HEK293 (cell line): Measurements from ENCODE around the gene FOXC1.
A peak's percentile ranks its signal among the peaks of the same experiment; 100 is the strongest.

Experiments used
- KLF10 ChIP-seq: fragments of 450-650 bp; IDR thresholded peaks from 2 replicates; pipeline ENCODE4 v1.5.1; 2018; ENCODE audit warnings: missing biosample characterization, mild to moderate bottlenecking, missing genetic modification characterization
- KLF17 ChIP-seq: fragments of 450-650 bp; formaldehyde crosslinking; IDR thresholded peaks from 2 replicates; pipeline ENCODE4 v1.5.1; 2016; ENCODE audit warnings: missing biosample characterization, missing genetic modification characterization
- PRDM4 ChIP-seq: fragments of 450-650 bp; formaldehyde crosslinking; IDR thresholded peaks from 2 replicates; pipeline ENCODE4 v1.5.1; 2017; ENCODE audit warnings: missing biosample characterization, missing genetic modification characterization
- REST ChIP-seq: fragments of 450-650 bp; formaldehyde crosslinking; IDR thresholded peaks from 2 replicates; pipeline ENCODE4 v1.5.1; 2016; ENCODE audit warnings: missing biosample characterization, missing genetic modification characterization
- SP3 ChIP-seq: fragments of 450-650 bp; formaldehyde crosslinking; IDR thresholded peaks from 2 replicates; pipeline ENCODE4 v1.5.1; 2016; ENCODE audit warnings: missing biosample characterization, missing genetic modification characterization
- TCF7L2 ChIP-seq: IDR thresholded peaks from 2 replicates; pipeline ENCODE4 v1.6.1; 2011; ENCODE audit warnings: low read depth, mild to moderate bottlenecking, inconsistent platforms, low read length, moderate library complexity, borderline replicate concordance
- ZFP37 ChIP-seq: fragments of 450-650 bp; formaldehyde crosslinking; IDR thresholded peaks from 2 replicates; pipeline ENCODE4 v1.5.1; 2016; ENCODE audit warnings: missing biosample characterization, missing genetic modification characterization
- ZNF132 ChIP-seq: fragments of 450-650 bp; formaldehyde crosslinking; IDR thresholded peaks from 2 replicates; pipeline ENCODE4 v1.5.1; 2017; ENCODE audit warnings: missing biosample characterization, missing genetic modification characterization, borderline replicate concordance
- ZNF140 ChIP-seq: fragments of 450-650 bp; formaldehyde crosslinking; IDR thresholded peaks from 2 replicates; pipeline ENCODE4 v1.5.1; 2016; ENCODE audit warnings: missing biosample characterization, missing genetic modification characterization
- ZNF16 ChIP-seq: fragments of 450-650 bp; formaldehyde crosslinking; IDR thresholded peaks from 2 replicates; pipeline ENCODE4 v1.5.1; 2016; ENCODE audit warnings: low read depth, missing biosample characterization, missing genetic modification characterization
- ZNF302 ChIP-seq: fragments of 450-650 bp; formaldehyde crosslinking; IDR thresholded peaks from 2 replicates; pipeline ENCODE4 v1.5.1; 2016; ENCODE audit warnings: missing biosample characterization, missing genetic modification characterization, low read depth
- ZNF341 ChIP-seq: fragments of 450-650 bp; formaldehyde crosslinking; IDR thresholded peaks from 2 replicates; pipeline ENCODE4; 2016; ENCODE audit warnings: low read depth, missing biosample characterization, missing genetic modification characterization
- ZNF449 ChIP-seq: fragments of 450-650 bp; formaldehyde crosslinking; IDR thresholded peaks from 2 replicates; pipeline ENCODE4 v1.5.1; 2017; ENCODE audit warnings: missing biosample characterization, mild to moderate bottlenecking, missing genetic modification characterization, moderate library complexity
- ZNF48 ChIP-seq: fragments of 450-650 bp; formaldehyde crosslinking; IDR thresholded peaks from 2 replicates; pipeline ENCODE4 v1.5.1; 2016; ENCODE audit warnings: missing biosample characterization, missing genetic modification characterization
- ZNF514 ChIP-seq: fragments of 450-650 bp; formaldehyde crosslinking; IDR thresholded peaks from 2 replicates; pipeline ENCODE4 v1.5.1; 2016; ENCODE audit warnings: missing biosample characterization, missing genetic modification characterization
- ZNF626 ChIP-seq: fragments of 450-650 bp; sonication (Bioruptor Pico); formaldehyde crosslinking; IDR thresholded peaks from 2 replicates; pipeline ENCODE4 v1.5.1; 2018; ENCODE audit warnings: missing biosample characterization, missing genetic modification characterization, inconsistent platforms
- ZNF664 ChIP-seq: fragments of 450-650 bp; formaldehyde crosslinking; IDR thresholded peaks from 2 replicates; pipeline ENCODE4 v1.5.1; 2016; ENCODE audit warnings: missing biosample characterization, missing genetic modification characterization
- ZNF701 ChIP-seq: fragments of 450-650 bp; formaldehyde crosslinking; IDR thresholded peaks from 2 replicates; pipeline ENCODE4 v1.5.1; 2016; ENCODE audit warnings: missing biosample characterization, missing genetic modification characterization
- ZNF707 ChIP-seq: fragments of 450-650 bp; formaldehyde crosslinking; IDR thresholded peaks from 2 replicates; pipeline ENCODE4 v1.5.1; 2016; ENCODE audit warnings: missing biosample characterization, missing genetic modification characterization
- ZNF747 ChIP-seq: fragments of 450-650 bp; formaldehyde crosslinking; IDR thresholded peaks from 2 replicates; pipeline ENCODE4 v1.5.1; 2016; ENCODE audit warnings: missing biosample characterization, missing genetic modification characterization
- ZNF785 ChIP-seq: fragments of 450-650 bp; formaldehyde crosslinking; IDR thresholded peaks from 2 replicates; pipeline ENCODE4 v1.5.1; 2016; ENCODE audit warnings: missing biosample characterization, missing genetic modification characterization
- ZXDB ChIP-seq: fragments of 450-650 bp; formaldehyde crosslinking; IDR thresholded peaks from 2 replicates; pipeline ENCODE4 v1.5.1; 2016; ENCODE audit warnings: missing biosample characterization, missing genetic modification characterization
- TF ChIP-seq, protein P1 (sequence below): fragments of 450-650 bp; formaldehyde crosslinking; IDR thresholded peaks from 2 replicates; pipeline ENCODE4 v1.5.0; 2017; ENCODE audit warnings: missing biosample characterization, missing genetic modification characterization, borderline replicate concordance
- TF ChIP-seq, protein P2 (sequence below): fragments of 450-650 bp; formaldehyde crosslinking; IDR thresholded peaks from 2 replicates; pipeline ENCODE4 v1.5.1; 2017; ENCODE audit warnings: missing biosample characterization, missing genetic modification characterization

The FOXC1 gene

GRCh38 chr6:1613688-1614447 lies 4.2 kb downstream of the FOXC1 start (continued):
- TF ChIP-seq TCF7L2, result peak; percentile 96
- TF ChIP-seq, protein P1, sequence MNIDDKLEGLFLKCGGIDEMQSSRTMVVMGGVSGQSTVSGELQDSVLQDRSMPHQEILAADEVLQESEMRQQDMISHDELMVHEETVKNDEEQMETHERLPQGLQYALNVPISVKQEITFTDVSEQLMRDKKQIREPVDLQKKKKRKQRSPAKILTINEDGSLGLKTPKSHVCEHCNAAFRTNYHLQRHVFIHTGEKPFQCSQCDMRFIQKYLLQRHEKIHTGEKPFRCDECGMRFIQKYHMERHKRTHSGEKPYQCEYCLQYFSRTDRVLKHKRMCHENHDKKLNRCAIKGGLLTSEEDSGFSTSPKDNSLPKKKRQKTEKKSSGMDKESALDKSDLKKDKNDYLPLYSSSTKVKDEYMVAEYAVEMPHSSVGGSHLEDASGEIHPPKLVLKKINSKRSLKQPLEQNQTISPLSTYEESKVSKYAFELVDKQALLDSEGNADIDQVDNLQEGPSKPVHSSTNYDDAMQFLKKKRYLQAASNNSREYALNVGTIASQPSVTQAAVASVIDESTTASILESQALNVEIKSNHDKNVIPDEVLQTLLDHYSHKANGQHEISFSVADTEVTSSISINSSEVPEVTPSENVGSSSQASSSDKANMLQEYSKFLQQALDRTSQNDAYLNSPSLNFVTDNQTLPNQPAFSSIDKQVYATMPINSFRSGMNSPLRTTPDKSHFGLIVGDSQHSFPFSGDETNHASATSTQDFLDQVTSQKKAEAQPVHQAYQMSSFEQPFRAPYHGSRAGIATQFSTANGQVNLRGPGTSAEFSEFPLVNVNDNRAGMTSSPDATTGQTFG (tag by site-specific recombination), result no peak
- no peak for TF ChIP-seq ZNF514
- no peak for TF ChIP-seq ZNF626
- no peak for TF ChIP-seq ZNF302 (tag by site-specific recombination)
- TF ChIP-seq PRDM4 (tag by site-specific recombination), result peak; percentile 60
- TF ChIP-seq ZNF664 (tag by site-specific recombination), result 0 out of 2 replicates have a peak, but pooled peaks have one; percentile 3
- no peak for TF ChIP-seq ZNF48 (tag by site-specific recombination)
- TF ChIP-seq KLF17 (tag by site-specific recombination), result no peak
- TF ChIP-seq ZNF140 (tag by site-specific recombination), result no peak
- no peak for TF ChIP-seq ZNF707 (tag by site-specific recombination)
- TF ChIP-seq ZNF785 (tag by site-specific recombination), result no peak
- TF ChIP-seq ZNF132 (tag by site-specific recombination), result no peak
- peak; percentile 70 for TF ChIP-seq ZXDB (tag by site-specific recombination)
- TF ChIP-seq ZNF449 (tag by site-specific recombination), result peak; percentile 20; the same call in 1 of the 2 replicates
- TF ChIP-seq, protein P2, sequence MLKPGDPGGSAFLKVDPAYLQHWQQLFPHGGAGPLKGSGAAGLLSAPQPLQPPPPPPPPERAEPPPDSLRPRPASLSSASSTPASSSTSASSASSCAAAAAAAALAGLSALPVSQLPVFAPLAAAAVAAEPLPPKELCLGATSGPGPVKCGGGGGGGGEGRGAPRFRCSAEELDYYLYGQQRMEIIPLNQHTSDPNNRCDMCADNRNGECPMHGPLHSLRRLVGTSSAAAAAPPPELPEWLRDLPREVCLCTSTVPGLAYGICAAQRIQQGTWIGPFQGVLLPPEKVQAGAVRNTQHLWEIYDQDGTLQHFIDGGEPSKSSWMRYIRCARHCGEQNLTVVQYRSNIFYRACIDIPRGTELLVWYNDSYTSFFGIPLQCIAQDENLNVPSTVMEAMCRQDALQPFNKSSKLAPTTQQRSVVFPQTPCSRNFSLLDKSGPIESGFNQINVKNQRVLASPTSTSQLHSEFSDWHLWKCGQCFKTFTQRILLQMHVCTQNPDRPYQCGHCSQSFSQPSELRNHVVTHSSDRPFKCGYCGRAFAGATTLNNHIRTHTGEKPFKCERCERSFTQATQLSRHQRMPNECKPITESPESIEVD (tag by site-specific recombination), result peak; percentile 90
- TF ChIP-seq REST (tag by site-specific recombination), result no peak
- TF ChIP-seq ZNF701, result no peak
- TF ChIP-seq KLF10 (tag by site-specific recombination), result no peak; the same call in 1 of the 2 replicates
- peak; percentile 45 for TF ChIP-seq SP3
- TF ChIP-seq ZNF16 (tag by site-specific recombination), result no peak
- TF ChIP-seq ZFP37 (tag by site-specific recombination), result no peak
- TF ChIP-seq ZNF341, result 0 out of 2 replicates have a peak, but pooled peaks have one; percentile 34
- no peak for TF ChIP-seq ZNF747 (tag by site-specific recombination)
